Left lung (tissue), 10 donors: Measurements from ENCODE around the gene UTP25. TPM values are rescaled to one million over a fixed set of nuclear protein-coding genes. Genes with fewer than 3 reads are reported as not detected.
"Not testable (repeated sequence)": the region's sequence is repeated elsewhere in the genome, so short reads cannot be mapped to it uniquely, and the experiment has no call there.

Experiments
- ATAC-seq: fragments of 200-7000 bp; cut with Tn5 transposase; one replicate; pipeline ENCODE4 v1.9.1; 2020; ENCODE audit warnings: moderate library complexity
- DNase-seq, 4 donors: peaks; one replicate each; pipeline ENCODE4 v3.0.0-alpha.2; 2013 to 2020
- H3K27ac ChIP-seq, 2 donors: fragments of 200-600 bp; sonication (generic) in 1 of 2; one replicate each; pipeline versions ENCODE4 v1.5.0 to v1.8.0; 2020 to 2021
- H3K27me3 ChIP-seq, 2 donors: fragments of 200-600 bp; sonication (generic) in 1 of 2; one replicate each; pipeline versions ENCODE4 v1.5.0 to v1.8.0; 2020 to 2021
- H3K36me3 ChIP-seq, 2 donors: fragments of 200-600 bp; sonication (generic) in 1 of 2; one replicate each; pipeline versions ENCODE4 v1.5.0 to v1.8.0; 2020 to 2021
- H3K4me1 ChIP-seq, 2 donors: fragments of 200-600 bp; one replicate each; pipeline ENCODE4 v1.8.0; 2021
- H3K4me3 ChIP-seq, 2 donors: fragments of 200-600 bp; sonication (generic) in 1 of 2; one replicate each; pipeline versions ENCODE4 v1.5.0 to v1.8.0; 2020 to 2021; ENCODE audit warnings: mild to moderate bottlenecking in 1 of 2
- H3K9me3 ChIP-seq, 2 donors: fragments of 200-600 bp; sonication (generic) in 1 of 2; one replicate each; pipeline versions ENCODE4 v1.5.0 to v1.8.0; 2020 to 2021
- CTCF ChIP-seq, 2 donors: fragments of 200-600 bp; sonication (generic) in 1 of 2; IDR thresholded peaks; one replicate each; pipeline versions ENCODE4 v1.5.0 to v1.8.0; 2021; ENCODE audit warnings: antibody characterized with exemption in 2 of 2
- intact Hi-C, 2 donors: fragments of 100-400 bp; cut with DNase I; formaldehyde crosslinking; loops; one replicate each; pipeline versions ENCODE4 v1.11.2 to v1.14.2; 2022
- polyA plus RNA-seq, 6 donors: library from polyadenylated mRNA; unstranded; fragments of 120-200 nt; gene quantifications; one replicate each; pipeline ENCODE4 v1.2.1, GENCODE V29; 2013; ENCODE audit not compliant: insufficient read length in 6 of 6
- total RNA-seq, 2 donors: library from RNA; stranded (reverse); fragmentation: NEBNext Ultra II Directional; extraction: Animal tissue kit (Norgen Biotek cat#: 25700); gene quantifications; one replicate each; pipeline ENCODE4 v1.2.1, GENCODE V29; 2021
- donor health status: DM: no; HTN: yes; CAD: no.
- donor health status: DM: no; HTN: no; CAD: no.

The UTP25 gene
- total and polyA plus RNA-seq, 8 donors, result 4.1 to 11.5 (median 10.3) TPM

DNA sequence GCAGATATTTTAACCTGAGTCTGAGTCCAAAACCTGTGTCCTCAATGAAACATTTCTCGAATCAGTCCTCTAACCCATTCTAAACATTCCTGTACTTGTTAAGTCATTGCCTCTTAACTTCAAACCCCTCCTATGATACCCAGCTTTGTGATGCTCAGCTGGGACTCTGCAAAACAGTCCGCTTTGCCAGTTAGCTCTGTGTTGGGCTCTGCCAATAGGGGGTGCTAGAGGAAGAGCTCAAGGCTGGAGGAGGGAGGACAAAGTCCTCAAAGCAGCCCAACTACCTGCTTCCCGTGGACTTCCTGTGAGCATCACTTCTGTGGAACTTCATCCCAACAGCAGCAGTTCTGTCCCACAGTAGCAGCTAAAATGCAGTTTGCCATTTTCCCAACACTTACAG lies 72.2 kb downstream of the UTP25 start:
- no peaks in the 10 kb centered on the region for H3K9me3 ChIP-seq
- H3K27ac ChIP-seq, result no peak overlapping the region
- H3K4me3 ChIP-seq, result no peak overlapping the region
- no peaks in the 10 kb centered on the region for H3K27me3 ChIP-seq
- DNase-seq, result no peak
- intact Hi-C loops, result no loop called here
- no peaks in the 10 kb centered on the region for H3K4me1 ChIP-seq
- no peaks in the 10 kb centered on the region for H3K36me3 ChIP-seq
- ATAC-seq, result no peak
- no peak for TF ChIP-seq CTCF (IDR thresholded peaks at IDR 0.05)

DNA sequence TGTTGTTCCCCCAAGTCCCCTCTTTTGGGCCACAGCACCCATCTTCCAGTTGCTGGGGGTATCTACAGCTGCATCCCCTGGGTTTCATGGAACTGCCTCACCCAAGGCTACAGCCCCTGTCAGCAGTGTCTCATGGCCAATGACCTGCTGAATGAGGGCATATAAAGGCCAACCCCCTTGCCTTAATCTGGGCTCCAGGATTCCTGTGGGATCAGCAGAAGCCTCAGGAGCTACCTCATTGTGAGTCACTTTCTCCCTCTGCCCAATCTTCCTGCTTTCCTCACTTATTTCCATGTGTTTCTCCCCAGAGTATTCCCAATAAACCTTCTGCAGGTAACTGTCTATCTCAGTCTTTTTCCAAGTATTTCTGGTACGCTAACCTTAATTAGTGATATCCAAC lies 73.0 kb downstream of the UTP25 start:
- no peaks in the 10 kb centered on the region for H3K36me3 ChIP-seq
- intact Hi-C loops, result no loop called here
- DNase-seq (no peak), ATAC-seq (no peak)
- no peak for TF ChIP-seq CTCF (IDR thresholded peaks at IDR 0.05)
- H3K27me3 ChIP-seq, result no peaks in the 10 kb centered on the region
- no peak overlapping the region for H3K4me3 ChIP-seq
- no peaks in the 10 kb centered on the region for H3K9me3 ChIP-seq
- H3K27ac ChIP-seq, result no peak overlapping the region
- H3K4me1 ChIP-seq, result no peaks in the 10 kb centered on the region

DNA sequence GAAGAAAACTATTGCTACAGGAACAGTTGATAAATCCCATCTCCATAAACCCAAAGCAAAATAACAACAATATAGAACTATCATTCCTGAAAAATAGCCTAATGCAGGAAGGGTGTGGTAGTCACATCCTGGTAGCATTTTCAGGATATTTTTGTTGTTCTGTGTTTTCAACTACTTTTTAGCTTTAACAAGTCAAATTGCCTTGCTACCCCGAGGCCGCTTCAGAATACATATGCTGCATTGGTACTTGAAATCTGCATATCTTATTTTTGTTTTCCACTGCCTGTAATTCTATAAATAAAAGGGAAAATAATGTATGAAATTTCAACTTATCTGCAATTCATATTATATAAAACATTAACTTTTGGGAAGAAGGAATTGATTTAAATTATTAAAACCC lies 73.4 kb downstream of the UTP25 start:
- Histone ChIP-seq H3K4me3 (no peak overlapping the region), H3K36me3 (no peaks in the 10 kb centered on the region), H3K27ac (no peak overlapping the region), H3K27me3 (no peaks in the 10 kb centered on the region), H3K9me3 (no peaks in the 10 kb centered on the region), H3K4me1 (no peaks in the 10 kb centered on the region)
- ATAC-seq, result no peak
- no peak for DNase-seq
- intact Hi-C loops, result no loop called here
- no peak for TF ChIP-seq CTCF (IDR thresholded peaks at IDR 0.05)

DNA sequence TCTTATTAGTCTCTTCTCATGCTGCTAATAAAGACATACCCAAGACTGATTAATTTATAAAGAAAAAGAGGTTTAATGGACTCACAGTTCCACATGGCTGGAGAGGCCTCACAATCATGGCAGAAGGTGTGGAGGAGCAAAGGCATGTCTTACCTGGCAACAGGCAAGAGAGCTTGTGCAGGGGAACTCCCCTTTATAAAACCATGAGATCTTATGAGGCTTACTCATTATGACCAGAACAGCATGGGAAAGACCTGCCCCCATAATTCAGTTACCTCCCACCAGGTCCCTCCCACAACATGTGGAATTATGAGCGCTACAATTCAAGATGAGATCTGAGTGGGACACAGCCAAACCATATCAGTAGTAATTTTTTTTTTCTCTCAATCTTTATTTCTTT lies 77.0 kb downstream of the UTP25 start:
- ATAC-seq, H3K4me1 ChIP-seq, H3K4me3 ChIP-seq, DNase-seq, intact Hi-C loops, H3K36me3 ChIP-seq, H3K9me3 ChIP-seq, H3K27me3 ChIP-seq, H3K27ac ChIP-seq: not testable (repeated sequence)

Other genes with a start within 250 kb of the UTP25 start
- gene CAMK1G, start 244.3 kb upstream of the UTP25 start, total RNA-seq, result 1 to 10 TPM in 1 of 2 donors, under 1 TPM in 1; 0.29 to 1.1 TPM
- gene CAMK1G, start 244.3 kb upstream of the UTP25 start, polyA plus RNA-seq, result 1 to 10 TPM; 6.5 to 9.9 (median 9.0) TPM
- 100 to 1,000 TPM in 1 of 2 donors, 10 to 100 TPM in 1; 64.1 to 126 TPM for gene LAMB3, start 175.5 kb upstream of the UTP25 start, total RNA-seq
- 100 to 1,000 TPM in 1 of 6 donors, 10 to 100 TPM in 5; 54.1 to 102 (median 66.9) TPM for gene LAMB3, start 175.5 kb upstream of the UTP25 start, polyA plus RNA-seq
- gene G0S2, start 152.6 kb upstream of the UTP25 start, total RNA-seq, result 10 to 100 TPM; 10.6 to 89.1 TPM
- gene G0S2, start 152.6 kb upstream of the UTP25 start, polyA plus RNA-seq, result 10 to 100 TPM; 24.1 to 60.8 (median 36.7) TPM
- 10 to 100 TPM in 1 of 2 donors, 1 to 10 TPM in 1; 8.1 to 30.7 TPM for gene HSD11B1, start 123.1 kb upstream of the UTP25 start, total RNA-seq
- 10 to 100 TPM in 1 of 6 donors, 1 to 10 TPM in 5; 5.1 to 10.3 (median 5.9) TPM for gene HSD11B1, start 123.1 kb upstream of the UTP25 start, polyA plus RNA-seq
- 10 to 100 TPM in 1 of 2 donors, 1 to 10 TPM in 1; 4.5 to 13.5 TPM for gene TRAF3IP3, start 71.9 kb upstream of the UTP25 start, total RNA-seq
- 1 to 10 TPM; 2.2 to 3.4 (median 3.0) TPM for gene TRAF3IP3, start 71.9 kb upstream of the UTP25 start, polyA plus RNA-seq
- 1 to 10 TPM; 1.8 to 2.2 TPM for gene C1orf74, start 43.4 kb upstream of the UTP25 start, total RNA-seq
- 1 to 10 TPM; 2.7 to 3.4 (median 3.2) TPM for gene C1orf74, start 43.4 kb upstream of the UTP25 start, polyA plus RNA-seq
- gene IRF6, start 21.8 kb upstream of the UTP25 start, total RNA-seq, result 10 to 100 TPM; 15.7 to 26.5 TPM
- 10 to 100 TPM; 17.4 to 23.6 (median 19.3) TPM for gene IRF6, start 21.8 kb upstream of the UTP25 start, polyA plus RNA-seq
- 1 to 10 TPM in 1 of 2 donors, not detected in 1; 1.1 TPM for gene SYT14, start 110.2 kb downstream of the UTP25 start, total RNA-seq
- gene SYT14, start 110.2 kb downstream of the UTP25 start, polyA plus RNA-seq, result under 1 TPM; 0.16 to 0.49 (median 0.27) TPM